DMS114 treated with DMSO at 0.1 percent for 48 hours (cell line): ENCODE measurements around the gene WASHC2C.
"Not testable (repeated sequence)": the region's sequence is repeated elsewhere in the genome, so short reads cannot be mapped to it uniquely, and the experiment has no call there.

Experiments used
- DNase-seq: peaks from one replicate; lab custom pipeline; 2025; ENCODE audit not compliant: unreplicated experiment; lab: John Stamatoyannopoulos, UW

The WASHC2C gene, protein sequence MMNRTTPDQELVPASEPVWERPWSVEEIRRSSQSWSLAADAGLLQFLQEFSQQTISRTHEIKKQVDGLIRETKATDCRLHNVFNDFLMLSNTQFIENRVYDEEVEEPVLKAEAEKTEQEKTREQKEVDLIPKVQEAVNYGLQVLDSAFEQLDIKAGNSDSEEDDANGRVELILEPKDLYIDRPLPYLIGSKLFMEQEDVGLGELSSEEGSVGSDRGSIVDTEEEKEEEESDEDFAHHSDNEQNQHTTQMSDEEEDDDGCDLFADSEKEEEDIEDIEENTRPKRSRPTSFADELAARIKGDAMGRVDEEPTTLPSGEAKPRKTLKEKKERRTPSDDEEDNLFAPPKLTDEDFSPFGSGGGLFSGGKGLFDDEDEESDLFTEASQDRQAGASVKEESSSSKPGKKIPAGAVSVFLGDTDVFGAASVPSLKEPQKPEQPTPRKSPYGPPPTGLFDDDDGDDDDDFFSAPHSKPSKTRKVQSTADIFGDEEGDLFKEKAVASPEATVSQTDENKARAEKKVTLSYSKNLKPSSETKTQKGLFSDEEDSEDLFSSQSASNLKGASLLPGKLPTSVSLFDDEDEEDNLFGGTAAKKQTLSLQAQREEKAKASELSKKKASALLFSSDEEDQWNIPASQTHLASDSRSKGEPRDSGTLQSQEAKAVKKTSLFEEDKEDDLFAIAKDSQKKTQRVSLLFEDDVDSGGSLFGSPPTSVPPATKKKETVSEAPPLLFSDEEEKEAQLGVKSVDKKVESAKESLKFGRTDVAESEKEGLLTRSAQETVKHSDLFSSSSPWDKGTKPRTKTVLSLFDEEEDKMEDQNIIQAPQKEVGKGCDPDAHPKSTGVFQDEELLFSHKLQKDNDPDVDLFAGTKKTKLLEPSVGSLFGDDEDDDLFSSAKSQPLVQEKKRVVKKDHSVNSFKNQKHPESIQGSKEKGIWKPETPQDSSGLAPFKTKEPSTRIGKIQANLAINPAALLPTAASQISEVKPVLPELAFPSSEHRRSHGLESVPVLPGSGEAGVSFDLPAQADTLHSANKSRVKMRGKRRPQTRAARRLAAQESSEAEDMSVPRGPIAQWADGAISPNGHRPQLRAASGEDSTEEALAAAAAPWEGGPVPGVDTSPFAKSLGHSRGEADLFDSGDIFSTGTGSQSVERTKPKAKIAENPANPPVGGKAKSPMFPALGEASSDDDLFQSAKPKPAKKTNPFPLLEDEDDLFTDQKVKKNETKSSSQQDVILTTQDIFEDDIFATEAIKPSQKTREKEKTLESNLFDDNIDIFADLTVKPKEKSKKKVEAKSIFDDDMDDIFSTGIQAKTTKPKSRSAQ (N-terminal part only)

DNA sequence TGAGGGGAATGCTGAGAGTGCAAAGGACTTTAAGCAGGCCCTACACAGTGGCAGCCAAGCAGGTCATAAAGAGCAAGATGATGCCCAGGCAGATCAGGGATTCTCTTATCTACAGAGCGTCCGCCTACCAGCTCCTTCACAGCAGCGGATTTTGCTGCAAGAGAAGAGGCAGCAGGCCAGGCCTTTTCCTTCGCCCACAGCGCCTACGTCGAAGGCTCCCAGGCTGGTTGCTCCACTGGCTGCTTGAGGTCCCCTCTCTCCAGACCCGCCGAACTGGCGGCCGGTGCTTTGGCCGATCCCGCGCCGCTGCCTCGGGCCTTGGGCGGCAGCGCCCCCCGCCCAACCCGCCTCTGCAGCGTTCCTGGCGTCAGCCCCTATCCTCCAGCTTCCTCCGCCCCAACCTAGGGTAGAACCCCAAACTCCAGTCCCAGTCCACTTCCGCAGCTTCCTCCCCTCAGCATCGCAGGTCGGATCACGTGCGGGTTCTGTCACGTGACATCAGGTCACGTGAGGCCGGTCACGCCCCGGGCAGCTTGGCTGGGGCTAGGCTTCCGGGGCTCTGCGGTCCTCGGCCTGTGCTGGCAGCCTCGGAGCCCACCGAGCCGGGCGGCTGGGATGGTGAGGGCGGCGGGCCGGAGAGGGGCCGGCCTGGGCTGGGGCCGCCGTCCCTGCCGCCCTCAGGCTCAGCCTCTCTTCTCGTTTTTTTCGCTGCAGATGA is at the start of gene WASHC2C:
TSS of gene WASHC2C (plus strand) at position 564 of the 718 bp plus-strand sequence. CDS start at position 616, 52 bp downstream.
- DNase-seq, result peak; percentile 67

DNA sequence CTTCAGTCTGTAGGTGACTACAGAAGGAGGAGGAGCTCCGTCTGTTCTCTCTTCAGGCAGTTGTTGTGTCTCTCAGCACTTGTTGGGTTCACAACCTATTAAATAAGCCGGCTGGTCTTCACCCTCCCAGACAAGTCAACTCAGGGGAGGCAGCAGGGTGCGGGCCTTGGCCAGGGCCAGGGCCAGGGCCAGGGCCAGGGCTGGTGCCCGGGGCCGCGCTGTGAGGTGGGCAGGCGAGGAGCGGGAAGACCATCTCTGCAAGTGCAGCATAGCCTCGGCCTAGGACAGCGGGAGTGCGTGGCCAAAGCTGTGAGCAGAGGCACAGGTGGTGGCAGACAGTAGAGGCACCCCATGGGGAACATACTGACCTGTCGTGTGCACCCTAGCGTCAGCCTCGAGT is 48.6 kb upstream of the WASHC2C start:
- not testable (repeated sequence) for DNase-seq

DNA sequence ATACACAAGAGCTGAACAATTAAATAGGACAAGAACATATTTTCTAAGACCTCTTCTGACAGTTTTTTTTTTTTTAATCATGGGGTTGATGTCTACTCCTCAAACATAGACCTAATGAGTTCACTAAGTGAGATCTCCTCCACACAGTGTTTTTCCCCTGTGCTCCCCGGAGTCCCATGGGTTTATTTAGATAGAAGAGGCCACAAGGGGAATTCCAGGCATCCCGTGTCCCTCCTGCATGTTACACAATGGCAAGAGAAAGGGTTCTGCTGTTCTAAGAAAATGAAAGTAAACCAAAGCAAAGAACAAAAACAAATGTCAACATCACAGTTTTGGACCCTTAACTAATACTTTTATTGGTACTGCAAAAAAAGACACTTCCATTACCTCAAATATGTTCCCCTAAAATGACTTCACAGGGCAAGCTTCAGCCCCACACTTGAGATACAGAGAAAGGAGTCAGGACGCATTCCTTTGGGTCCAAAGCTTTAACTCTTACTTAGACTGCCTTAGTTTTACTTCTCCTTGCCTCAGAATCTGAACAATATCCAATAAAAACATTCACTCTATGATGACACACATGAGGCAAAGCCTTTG is 16.8 kb upstream of the WASHC2C start:
- DNase-seq, result not testable (repeated sequence)

DNA sequence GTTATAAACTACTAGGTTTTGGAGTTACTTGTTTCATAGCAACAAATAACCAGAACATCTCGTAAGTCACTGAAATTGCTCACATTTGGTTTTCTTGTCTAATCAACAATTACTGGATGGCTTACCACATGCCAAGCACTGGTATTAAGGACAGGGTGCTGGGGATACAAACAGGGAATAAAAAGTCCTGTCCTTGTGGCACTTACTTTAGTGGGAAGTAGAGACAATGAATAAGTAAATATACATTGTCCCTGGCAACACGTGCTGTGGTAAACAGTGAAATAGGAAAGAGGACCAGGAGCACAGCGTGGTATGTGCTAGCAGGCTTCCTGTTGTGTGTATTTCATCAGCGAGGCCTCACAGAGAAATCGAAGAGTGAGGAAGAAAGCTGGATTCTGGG is 15.8 kb upstream of the WASHC2C start:
- not testable (repeated sequence) for DNase-seq

DNA sequence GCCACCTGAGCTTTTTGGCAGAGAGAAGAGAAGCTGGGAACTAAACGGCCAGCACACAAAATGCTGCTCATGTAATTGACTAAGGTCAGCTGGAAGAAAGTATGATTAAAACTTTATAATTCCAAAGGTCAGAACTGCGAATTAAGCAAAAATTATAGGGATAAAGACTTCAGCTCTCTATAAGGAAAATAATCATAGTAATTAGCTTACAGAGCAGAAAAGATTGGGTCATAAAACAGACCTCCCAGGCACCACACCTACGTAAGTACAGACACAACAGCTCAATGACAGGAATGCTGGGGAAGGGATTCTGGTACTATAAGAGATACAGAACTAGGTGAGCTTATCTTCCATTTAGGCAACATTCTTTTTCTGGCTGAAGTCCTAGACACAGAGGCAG is 10.0 kb upstream of the WASHC2C start:
- not testable (repeated sequence) for DNase-seq

DNA sequence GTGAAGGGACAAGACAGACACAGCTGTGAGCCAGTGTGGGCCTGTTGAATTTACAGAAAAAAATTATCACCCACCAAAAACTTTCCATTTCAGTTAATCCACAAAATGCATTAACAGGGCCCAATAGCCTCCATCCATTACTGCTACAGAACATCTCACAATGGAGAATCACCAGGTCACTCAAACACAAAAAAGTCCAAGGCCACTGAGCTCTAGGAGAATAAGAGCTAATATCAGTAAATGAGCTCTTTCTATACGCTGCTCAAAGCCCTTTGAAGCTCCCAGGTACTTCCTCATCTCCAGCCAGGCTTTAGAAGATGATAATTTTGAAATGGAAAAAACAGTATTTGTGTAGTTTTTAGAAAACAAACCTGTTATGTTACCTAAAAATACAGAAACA is 9.4 kb upstream of the WASHC2C start:
- DNase-seq, result not testable (repeated sequence)

DNA sequence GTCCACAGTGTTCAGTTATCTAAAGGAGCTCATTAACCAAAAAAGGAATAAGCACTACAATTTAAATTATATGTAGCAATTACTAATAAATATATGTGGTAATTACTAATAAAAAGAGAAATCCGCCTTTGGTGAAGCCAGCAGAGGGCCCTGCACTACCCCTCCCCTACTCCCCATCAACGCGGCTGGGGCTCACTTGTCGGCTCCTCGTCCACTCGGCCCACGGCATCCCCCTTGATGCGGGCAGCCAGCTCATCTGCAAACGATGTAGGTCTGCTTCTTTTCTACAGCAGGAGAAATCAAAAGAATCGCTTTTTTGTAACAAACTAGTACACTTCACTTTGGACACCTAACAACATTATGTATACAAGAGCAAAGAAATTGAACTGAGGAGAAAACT is 5.6 kb upstream of the WASHC2C start:
- not testable (repeated sequence) for DNase-seq

DNA sequence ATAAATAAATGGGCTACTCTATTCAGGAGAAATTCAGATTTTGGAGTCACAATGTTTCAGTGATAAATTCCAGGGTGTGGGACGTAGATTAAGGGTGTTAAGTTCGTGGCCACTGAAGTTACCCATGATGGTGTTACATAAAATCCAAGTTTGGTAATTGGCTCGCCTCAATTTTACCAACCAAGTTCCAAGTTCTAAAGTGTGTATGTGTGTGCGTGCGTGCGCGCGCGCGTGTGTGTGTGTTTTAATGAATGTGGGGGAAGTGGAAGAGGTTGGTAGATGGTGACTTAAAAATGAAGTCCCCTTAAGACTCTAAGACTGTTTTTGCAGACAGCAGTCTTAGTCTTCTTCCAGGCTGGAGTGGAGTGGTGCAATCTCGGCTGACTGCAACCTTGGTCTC is 3.2 kb upstream of the WASHC2C start:
- DNase-seq, result not testable (repeated sequence)

DNA sequence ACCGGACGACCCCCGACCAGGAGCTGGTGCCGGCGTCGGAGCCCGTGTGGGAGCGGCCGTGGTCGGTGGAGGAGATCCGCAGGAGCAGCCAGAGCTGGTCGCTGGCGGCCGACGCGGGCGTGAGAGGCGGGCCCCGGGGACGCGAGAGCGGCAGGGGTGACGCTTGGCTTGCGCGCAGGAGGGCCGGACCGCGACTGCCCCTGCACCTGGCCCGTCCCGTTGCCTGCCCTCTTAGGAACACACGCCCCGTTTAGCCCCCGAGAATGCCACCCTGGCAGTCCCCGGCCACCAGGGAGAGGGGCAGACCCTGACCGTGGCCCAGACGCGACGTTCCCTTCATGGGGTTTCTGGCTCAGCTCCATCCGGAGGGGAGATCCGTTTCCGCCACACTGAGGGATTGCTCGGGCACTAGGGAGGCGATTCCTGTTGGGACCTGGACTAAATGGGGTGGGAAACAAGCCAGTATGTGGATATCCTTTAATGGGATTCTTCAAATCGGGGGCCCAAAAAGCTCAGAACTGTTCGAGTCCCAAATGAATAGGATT is 427 bp downstream of the WASHC2C start:
- not testable (repeated sequence) for DNase-seq

DNA sequence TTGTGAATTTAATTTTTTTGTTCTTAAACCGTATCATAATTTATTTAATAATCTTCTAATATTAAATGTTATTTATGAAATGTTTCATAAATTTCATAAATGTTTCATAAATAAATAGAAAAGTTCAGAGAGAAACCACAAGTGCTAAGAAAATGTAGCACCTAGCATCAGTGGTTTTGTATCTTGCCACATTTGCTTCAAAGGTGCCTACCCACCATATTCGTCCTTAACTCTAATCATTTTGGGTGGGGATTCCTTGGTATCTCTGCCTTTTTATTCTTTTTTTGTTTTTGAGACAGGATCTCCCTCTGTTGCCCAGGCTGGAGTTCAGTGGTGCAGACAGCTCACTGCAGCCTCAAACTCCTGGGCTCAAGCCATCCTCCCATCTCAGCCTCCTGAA is 7.4 kb downstream of the WASHC2C start:
- not testable (repeated sequence) for DNase-seq

DNA sequence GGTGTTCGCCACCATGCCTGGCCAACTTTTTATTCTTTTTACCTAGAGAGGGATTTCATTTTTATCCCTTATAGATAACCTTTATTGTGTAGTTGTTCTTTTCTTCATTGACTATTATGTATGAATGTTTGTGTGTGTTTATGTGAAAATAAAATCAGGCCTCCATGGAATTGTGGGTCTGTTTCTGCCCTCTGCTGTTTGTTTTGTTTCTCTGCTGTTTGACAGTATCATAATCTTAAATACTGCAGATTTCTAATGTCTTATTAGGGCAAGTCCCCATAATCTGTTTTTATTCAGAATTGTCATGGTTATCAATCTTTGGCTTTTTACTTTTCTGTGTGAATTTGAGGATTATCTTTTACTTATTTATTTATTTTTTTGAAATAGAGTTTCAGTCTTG is 7.8 kb downstream of the WASHC2C start:
- peak; percentile 12 for DNase-seq

DNA sequence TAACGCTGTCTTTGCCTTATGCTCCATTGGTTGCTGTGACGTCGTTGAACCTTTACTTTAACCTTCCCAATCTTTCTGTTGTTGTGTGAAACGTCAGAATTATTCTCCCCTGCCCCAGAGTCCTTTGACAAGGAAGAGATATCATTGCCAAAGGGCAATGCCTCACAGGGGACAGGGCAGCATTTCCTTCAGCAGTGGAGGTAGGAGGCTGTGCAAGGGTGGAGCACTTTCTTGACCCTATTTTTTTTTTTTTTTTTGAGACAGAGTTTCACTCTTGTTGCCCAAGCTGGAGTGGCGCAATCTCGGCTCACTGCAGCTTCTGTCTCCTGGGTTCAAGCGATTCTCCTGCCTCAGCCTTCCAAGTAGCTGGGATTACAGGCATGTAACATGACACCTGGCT is 14.5 kb downstream of the WASHC2C start:
- DNase-seq, result not testable (repeated sequence)

DNA sequence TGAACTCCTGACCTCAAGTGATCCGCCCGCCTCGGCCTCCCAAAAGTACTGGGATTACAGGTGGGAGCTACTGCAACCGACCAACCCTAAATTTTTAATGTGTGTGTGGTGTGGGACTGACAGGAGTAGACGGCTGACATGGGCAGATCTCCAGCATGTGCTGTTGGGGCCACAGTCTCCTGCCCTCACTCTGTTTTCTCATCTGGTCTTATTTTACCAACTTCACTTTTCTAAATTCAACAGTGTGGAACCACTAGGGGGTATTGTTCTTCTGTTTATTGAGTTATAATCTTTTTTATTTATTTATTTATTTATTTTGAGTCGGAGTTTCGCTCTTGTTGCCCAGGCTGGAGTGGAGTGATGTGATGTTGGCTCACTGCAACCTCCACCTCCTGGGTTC is 14.9 kb downstream of the WASHC2C start:
- DNase-seq, result not testable (repeated sequence)

DNA sequence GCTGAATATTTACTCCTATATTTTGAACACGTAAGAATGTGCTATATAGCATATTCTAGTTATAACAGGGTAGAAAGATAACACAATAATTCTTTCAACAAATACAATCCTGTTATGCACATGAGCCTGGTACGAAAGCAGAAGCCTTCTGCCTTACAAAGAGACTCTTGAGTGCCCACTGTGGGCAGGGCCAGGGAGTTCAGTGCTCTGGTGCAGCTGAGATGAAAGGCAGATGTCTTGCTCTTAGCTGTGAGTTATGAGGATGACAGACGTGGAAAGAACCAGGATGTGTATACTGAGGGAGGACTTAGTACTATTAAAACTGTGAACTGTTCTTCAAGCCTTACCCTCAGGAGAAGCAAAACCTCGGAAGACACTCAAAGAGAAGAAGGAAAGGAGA is 24.1 kb downstream of the WASHC2C start:
- not testable (repeated sequence) for DNase-seq

DNA sequence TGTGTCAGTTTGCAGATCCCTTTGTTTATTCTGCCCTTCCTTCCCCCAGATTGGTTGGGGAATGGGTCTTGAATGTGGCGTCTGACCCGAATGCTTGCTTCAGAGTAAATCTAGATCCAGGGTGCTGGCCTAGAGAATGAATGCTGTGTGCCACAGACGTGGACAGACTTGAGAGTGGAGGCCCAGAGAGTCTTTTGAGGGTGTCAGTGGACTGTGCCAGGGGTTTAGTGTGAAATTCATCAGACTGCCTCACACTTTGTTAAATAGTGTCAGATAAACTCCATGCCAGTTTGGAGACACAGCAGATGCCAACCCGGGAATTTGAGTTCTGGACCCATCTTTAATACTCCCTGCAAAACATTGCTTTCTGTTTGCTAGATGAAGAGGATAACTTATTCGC is 25.1 kb downstream of the WASHC2C start:
- DNase-seq, result not testable (repeated sequence)

DNA sequence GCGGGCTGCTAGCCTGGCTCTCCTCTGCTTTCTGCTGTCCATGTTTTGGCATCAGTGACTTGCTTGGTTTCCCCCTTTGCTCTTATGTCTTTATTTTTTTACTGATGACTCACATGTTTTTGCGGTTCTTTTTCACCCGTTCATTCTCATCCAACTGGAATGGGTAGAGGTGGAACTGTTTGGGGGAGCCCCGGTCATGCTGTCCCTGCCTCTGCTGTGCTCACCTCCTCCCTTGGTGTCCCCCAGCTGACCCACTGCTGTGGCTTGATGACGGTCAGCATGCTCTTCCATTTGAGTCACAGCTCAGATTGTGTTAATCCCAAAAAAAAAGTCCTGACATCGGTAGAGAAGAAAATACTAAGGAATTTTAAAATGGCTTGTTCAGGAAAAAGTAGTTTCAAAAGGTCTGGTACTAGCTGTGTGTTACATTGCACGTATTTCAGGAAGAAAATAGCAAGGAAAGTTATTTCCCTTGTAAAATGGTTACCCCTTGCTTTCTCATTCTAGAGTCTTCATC is 27.0 kb downstream of the WASHC2C start:
- DNase-seq, result not testable (repeated sequence)

DNA sequence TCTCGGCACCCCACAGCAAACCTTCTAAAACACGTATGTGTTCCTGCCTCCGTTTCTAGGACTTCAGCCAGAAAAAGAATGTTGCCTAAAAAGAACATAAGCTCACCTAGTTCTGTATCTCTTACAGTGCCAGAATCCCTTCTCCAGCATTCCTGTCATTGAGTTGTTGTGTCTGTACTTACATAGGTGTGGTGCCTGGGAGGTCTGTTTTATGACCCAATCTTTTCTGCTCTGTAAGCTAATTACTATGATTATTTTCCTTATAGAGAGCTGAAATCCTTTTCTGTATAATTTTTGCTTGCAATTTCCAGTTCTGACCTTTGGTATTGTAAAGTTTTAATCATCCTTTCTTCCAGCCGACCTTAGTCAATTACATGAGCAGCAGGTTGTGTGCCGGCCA is 28.0 kb downstream of the WASHC2C start:
- DNase-seq, result not testable (repeated sequence)

DNA sequence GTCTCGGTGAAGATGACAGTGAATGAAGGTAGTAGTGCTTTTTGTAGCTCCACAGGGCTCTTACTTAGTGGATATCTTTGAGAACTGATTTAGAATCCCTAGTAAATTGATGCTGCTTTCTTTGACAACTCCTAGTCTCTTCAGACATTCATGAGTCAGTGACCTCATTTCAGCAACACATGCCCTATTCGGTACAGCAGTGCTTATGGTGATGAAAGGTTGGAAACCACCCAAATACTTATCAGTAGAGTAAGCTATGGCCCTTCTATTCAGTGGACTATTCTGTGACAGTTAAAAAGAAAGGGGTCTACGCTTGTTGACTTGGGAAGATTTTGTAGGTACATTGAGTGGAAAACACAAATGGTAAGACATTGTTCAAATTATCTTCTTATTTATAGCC is 29.0 kb downstream of the WASHC2C start:
- not testable (repeated sequence) for DNase-seq

DNA sequence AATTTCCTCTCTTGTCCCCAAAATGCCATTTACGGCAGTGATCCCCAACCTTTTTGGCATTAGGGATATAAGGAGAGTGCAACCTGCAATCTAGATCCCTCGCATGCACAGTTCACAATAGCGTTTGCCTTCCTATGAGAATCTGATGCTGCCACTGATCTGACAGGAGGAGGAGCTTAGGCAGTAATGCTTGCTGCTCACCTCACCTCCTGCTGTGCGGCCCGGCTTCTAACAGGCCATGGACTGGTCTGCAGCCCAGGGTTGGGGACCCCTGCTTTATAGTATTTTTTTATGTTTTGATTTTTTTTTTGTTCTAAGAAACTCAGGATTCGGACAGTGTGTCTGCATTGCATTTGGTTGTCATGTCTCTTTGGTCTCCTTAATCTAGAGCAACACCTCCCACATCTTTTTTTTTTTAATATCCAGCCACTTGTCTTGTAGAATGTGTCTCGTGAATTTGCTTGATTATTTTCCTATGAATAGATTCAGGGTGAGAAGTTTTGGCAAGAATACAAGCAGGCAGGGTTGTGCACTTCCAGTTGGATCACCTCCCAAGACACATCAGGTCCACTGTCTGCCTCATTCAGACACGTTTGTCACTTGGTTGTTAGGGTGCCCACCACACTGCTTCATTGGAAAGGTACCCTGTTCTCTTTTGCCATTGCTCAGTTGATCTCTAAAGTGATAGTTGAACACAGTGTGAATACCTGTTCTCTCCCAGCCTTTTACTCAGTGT is 30.8 kb downstream of the WASHC2C start:
- DNase-seq, result not testable (repeated sequence)
